GM12891 (cell line): ENCODE results near the gene SWI5.

ENCODE experiments used
- POLR2A ChIP-seq: IDR thresholded peaks from 2 replicates; pipeline ENCODE4 v1.6.1; 2011; ENCODE audit warnings: low read depth, low read length, control low read depth
- POLR2AphosphoS5 ChIP-seq: IDR thresholded peaks from 2 replicates; pipeline ENCODE4 v1.6.1; 2011; ENCODE audit warnings: low read depth, low read length, control low read depth
- POU2F2 ChIP-seq: IDR thresholded peaks from 2 replicates; pipeline ENCODE4 v1.6.1; 2011; ENCODE audit warnings: low read depth, mild to moderate bottlenecking, control low read depth, low read length, moderate library complexity
- SPI1 ChIP-seq: IDR thresholded peaks from 2 replicates; pipeline ENCODE4 v1.6.1; 2011; ENCODE audit warnings: low read depth, low read length, control low read depth
- TAF1 ChIP-seq: IDR thresholded peaks from 2 replicates; pipeline ENCODE4 v1.6.1; 2011; ENCODE audit warnings: low read depth, low read length, control low read depth

GRCh38 chr9:128310461-128310860, 34.4 kb downstream of the SWI5 start:
- TF ChIP-seq TAF1 (no peak), POLR2AphosphoS5 (no peak), POLR2A (no peak), SPI1 (no peak), POU2F2 (no peak)
